ENCODE measurements around the gene BDNF.
A peak's percentile ranks its signal among the peaks of the same experiment; 100 is the strongest.

Gene BDNF

DNA sequence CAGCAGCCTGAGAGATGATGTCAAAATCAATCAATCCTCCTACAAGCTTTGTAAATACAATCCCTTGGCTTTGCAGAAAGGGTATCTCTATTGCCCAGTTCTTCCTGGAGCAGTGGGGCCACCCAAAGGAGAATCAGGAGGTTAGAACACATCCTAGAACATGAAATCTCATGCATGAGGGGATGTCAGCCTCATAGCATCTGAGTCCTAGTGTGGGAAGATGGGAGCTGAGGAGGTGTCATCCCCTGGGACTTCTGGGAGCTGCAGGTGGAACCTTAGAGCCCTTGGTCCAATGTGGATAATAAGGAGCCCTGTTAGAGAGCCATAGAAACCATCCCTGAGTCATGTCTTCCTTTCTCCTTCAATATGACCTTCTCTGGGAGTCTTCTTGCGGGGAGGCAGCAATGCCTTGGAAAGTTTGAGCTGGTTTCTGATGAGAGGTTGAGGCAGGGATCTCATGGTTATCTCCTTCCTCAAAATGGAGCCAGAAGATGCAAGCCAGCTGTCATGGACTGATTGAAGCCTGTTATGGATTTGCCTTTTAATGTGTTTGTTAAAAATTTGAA is 74.8 kb downstream of the BDNF start:
- no peak for DNase-seq

- no peak for DNase-seq
Measured at GRCh38 chr11:27623945-27624523, 76.2 kb downstream of the BDNF start.

GRCh38 chr11:27622541-27623300 is 77.5 kb downstream of the BDNF start:
- no peak for DNase-seq

DNA sequence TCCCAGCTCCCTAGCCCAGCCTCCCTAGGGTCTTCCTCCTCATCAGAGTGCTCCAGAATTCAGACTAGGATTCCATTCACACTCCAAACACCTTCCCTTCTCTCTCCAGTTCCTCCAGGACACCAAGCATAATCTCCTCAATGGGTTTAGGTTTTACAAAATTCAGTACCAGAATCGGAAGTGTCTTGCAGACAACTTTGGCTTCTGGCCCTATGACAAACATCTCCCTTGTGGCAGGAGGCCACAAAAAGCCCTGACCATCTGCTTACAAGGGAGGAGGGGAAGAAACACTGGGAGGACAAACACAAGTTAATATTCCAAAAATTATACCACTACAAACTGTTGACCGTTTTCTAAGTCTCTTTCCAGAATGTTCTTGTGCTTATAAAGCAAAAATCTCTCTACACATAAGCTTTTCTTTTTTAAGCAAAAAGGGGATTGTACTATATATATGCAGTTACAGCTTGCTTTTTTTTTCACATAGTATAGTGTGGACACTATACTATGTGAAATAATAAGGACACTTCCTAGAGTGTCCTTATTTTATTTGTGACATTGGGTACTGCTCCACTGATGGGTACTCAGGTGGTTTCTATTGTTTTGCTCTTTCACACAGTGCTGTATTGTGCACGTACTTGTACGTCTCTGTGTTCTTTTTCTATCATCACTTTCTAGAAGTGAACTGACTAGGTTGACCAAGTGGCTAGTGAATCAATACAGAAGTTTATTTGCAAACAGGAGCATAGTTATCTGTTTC is 78.7 kb downstream of the BDNF start:
- no peak for DNase-seq

DNA sequence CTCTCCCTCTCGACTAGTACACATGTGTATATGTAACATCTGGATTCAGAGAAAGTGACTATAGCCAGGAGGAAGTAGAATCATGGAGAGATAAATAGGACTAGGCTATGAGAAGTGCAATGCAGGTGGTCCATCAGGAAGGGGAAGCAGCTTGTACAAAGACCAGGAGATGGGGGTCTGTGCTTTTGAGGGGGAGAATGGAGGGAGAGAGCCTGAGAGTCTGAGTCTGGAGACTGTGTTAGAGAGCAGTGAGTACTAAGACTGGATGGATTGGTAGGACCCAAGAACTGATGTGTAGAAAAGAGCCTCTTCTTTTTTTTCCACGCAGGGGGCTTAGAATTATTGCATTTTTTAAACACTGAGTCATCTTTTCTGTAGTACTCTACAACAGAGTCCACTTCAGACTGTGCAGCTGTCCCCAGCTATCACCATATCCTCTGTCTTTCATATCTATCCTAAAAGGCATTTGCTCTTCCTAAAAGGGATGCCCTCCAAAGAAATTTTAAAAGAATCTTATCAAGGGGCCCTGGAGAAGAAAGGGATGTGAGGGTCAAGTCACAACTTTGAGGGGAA is 80.4 kb downstream of the BDNF start:
- DNase-seq = peak; percentile 16

DNA sequence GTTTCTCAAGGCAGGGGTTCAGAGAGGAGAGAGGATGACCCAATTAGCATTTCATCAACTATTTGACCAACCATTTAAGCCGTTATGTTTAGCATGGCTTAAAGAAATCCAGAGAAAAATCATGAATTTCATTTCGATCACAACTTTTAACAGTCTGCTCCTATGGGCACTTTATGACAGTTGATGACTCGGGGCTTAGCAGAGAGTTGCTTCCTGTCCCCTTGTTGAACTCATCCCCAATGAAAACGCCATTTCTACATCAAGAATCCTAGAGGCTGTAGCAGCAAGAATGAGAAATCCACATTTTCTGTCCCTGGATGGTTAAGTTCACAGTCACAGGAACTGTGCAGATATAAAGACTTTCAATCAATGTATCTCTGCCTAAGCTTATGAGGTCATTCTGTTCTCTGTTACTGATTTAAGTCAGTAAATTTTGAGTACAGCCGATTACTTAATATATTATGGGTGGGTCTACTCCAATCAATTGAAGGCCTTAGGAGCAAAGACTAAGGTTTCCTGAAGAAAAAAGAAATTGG is 81.1 kb downstream of the BDNF start:
- peak; percentile 34 for DNase-seq

DNA sequence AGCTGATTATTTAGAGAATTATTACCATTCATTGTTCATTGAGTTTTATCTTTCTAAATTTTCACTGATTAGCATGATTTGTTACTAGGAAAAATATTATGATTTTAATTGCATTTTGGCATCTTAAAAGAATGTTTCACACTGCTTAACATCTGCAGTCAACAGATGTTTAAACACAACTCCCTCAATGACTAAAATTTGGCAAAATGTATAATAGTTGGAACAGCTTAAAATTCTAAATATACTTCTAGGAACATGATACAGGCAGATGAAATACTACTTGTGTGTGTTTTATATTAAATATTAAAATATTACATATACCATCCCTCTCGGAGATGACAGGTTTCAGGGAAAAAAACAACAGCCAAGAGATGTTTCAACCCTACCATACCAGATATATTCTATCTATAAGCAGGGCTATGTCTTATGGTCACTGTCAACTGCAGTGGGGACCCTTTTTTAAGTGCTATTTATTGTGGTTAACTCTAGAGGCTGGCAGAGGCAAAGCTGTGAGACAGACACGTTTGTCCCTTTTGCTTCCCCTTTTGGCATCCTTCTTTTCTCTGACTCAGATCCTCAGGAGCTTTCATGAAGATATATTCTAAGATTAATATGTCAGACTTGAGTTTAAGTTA is 81.9 kb downstream of the BDNF start:
- DNase-seq = peak; percentile 17

DNA sequence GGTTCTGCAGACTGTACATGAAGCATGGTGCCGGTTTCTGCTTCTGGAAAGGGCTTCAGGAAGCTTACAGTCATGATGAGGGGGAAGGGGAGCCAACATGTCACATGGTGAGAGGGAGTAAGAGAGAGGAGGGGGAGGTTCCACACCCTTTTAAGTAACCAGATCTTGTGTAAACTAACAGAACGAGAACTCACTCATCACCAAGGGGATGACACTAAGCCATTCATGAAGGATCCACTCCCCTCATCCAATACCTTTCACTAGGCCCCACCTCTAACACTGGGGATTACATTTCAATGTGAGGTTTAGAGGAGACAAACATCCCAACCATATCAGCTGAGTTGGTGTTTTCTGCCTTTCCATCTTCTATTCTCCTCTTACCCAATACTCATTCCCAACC is 83.5 kb downstream of the BDNF start:
- DNase-seq = no peak

DNA sequence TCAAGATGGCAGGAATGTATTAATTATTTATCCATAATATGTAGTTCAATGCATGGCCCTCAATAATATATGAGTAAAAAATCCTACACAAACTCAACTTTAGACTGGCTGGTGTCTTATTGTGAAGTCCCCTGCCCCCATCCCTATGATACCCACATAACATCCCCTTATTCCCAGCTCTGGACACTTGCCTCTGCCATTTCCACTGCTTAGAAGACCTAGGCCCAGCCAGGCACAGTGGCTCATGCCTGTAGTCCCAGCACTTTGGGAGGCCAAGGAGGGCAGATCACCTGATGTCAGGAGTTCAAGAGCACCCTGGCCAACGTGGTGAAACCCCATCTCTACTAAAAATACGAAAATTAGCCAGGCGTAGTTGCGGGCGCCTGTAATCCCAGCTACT is 84.4 kb downstream of the BDNF start:
- DNase-seq = no peak

- DNase-seq = no peak
Measured at GRCh38 chr11:27614092-27614491, 86.2 kb downstream of the BDNF start.

GRCh38 chr11:27612932-27613880 is 87.0 kb downstream of the BDNF start:
- no peak for DNase-seq

- DNase-seq = peak; percentile 24
Measured at GRCh38 chr11:27611947-27612455, 88.3 kb downstream of the BDNF start.

DNA sequence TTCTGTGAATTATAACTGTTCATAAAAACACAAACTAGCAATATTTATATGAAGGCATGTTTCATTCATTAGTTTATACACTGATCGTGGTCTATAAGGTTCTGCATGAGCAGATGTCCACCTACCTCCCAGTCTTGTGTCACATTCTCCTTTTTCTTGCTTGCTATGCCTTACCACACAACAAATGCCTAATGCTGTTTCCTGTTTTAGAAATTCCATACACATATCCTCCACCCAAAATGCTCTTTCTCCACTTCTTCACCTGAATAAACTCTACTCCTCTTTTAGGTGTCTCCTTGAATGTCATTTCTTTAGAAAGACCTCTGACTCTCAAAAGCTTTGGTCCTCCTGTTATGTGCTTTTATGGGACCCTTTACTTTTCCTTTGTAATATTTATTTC is 88.9 kb downstream of the BDNF start:
- no peak for DNase-seq

GRCh38 chr11:27610946-27611345 is 89.3 kb downstream of the BDNF start:
- DNase-seq = no peak

- DNase-seq = no peak
Measured at GRCh38 chr11:27610280-27610679, 90.0 kb downstream of the BDNF start.

- no peak for DNase-seq
Measured at GRCh38 chr11:27608951-27609350, 91.3 kb downstream of the BDNF start.

- DNase-seq = no peak
Measured at GRCh38 chr11:27605422-27605821, 94.8 kb downstream of the BDNF start.

All from fibroblast of skin of back (primary cell).